ENCODE results near the gene WDR83.

- TF ChIP-seq RAD21 (IDR thresholded peaks at IDR 0.05 in 1 of 2, conservative IDR thresholded peaks at IDR 0.05 in 1 of 2; ENCODE audit: low read depth in 2 of 2, low read length in 2 of 2) (0 out of 4 replicates have a peak, but pooled peaks of 1 of the 2 experiments have one; percentile 2), EP300 (IDR thresholded peaks at IDR 0.05; ENCODE audit: borderline replicate concordance in 1 of 2, low read depth in 2 of 2, low read length in 2 of 2) (no peak), CTCF (IDR thresholded peaks at IDR 0.05; ENCODE audit: control extremely low read depth in 1 of 3, insufficient read depth in 1 of 3, low read depth in 1 of 3, low read length in 3 of 3) (peak in 1 of 3 experiments; percentile 20; a peak in 1 of 4 replicates), SP1 (IDR thresholded peaks at IDR 0.05; ENCODE audit: low read depth, low read length) (no peak), ZNF274 (IDR thresholded peaks at IDR 0.05; ENCODE audit: borderline replicate concordance, extremely low read depth, low read length) (no peak)
Measured at GRCh38 chr19:12647490-12648071, 19.0 kb upstream of the WDR83 start.

Data from H1 (cell line).